Thyroid gland (tissue), 4 donors: ENCODE results near the gene IRAK1BP1.

Experiments
- POLR2A ChIP-seq, 2 donors: fragments of 450-650 bp; IDR thresholded peaks; one replicate each; pipeline ENCODE4 v1.6.1; 2017; ENCODE audit warnings: antibody characterized with exemption in 2 of 2, mild to moderate bottlenecking in 2 of 2, moderate library complexity in 1 of 2
- TF ChIP-seq, protein P1 (sequence below), 6 experiments: fragments of 200-600 bp in 3 of 6; fragments of 450-650 bp in 3 of 6; sonication (generic) in 3 of 6; IDR thresholded peaks; one replicate each; pipeline ENCODE4 v1.5.1; 2016 to 2019; ENCODE audit warnings: antibody characterized with exemption in 6 of 6, mild to moderate bottlenecking in 2 of 6, inconsistent platforms in 1 of 6, moderate library complexity in 1 of 6

GRCh38 chr6:78952362-78952761, 85.0 kb downstream of the IRAK1BP1 start:
- TF ChIP-seq, protein P1, sequence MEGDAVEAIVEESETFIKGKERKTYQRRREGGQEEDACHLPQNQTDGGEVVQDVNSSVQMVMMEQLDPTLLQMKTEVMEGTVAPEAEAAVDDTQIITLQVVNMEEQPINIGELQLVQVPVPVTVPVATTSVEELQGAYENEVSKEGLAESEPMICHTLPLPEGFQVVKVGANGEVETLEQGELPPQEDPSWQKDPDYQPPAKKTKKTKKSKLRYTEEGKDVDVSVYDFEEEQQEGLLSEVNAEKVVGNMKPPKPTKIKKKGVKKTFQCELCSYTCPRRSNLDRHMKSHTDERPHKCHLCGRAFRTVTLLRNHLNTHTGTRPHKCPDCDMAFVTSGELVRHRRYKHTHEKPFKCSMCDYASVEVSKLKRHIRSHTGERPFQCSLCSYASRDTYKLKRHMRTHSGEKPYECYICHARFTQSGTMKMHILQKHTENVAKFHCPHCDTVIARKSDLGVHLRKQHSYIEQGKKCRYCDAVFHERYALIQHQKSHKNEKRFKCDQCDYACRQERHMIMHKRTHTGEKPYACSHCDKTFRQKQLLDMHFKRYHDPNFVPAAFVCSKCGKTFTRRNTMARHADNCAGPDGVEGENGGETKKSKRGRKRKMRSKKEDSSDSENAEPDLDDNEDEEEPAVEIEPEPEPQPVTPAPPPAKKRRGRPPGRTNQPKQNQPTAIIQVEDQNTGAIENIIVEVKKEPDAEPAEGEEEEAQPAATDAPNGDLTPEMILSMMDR (IDR thresholded peaks at IDR 0.05): no peak
- TF ChIP-seq POLR2A (IDR thresholded peaks at IDR 0.05): no peak
